SK-N-SH treated with all-trans-retinoic acid at 6 μM for 48 hours (cell line): ENCODE data around the gene GRM4.

Experiments used
- CSDC2 ChIP-seq: fragments of 250-450 bp; sonication (Bioruptor Pico); IDR thresholded peaks from 2 replicates; pipeline ENCODE4 v1.5.0; 2020; ENCODE audit warnings: mild to moderate bottlenecking, moderate library complexity
- ZFP30 ChIP-seq: fragments of 450-650 bp; formaldehyde crosslinking; IDR thresholded peaks from 2 replicates; pipeline ENCODE4 v1.5.0; 2022; ENCODE audit warnings: mild to moderate bottlenecking, moderate library complexity

- no peak for TF ChIP-seq CSDC2 (CRISPR knock-in tag)
- TF ChIP-seq ZFP30 (CRISPR knock-in tag): no peak
Measured at GRCh38 chr6:34149452-34149810, 3.5 kb upstream of the GRM4 start.
